IPS-18c (cell line): Measurements from ENCODE around the gene KAT2A.
"Not testable (repeated sequence)": the region's sequence is repeated elsewhere in the genome, so short reads cannot be mapped to it uniquely, and the experiment has no call there.

Source experiments
- H3K4me3 ChIP-seq: 2 replicates; pipeline ENCODE4 v1.7.0; 2013; ENCODE audit warnings: low read depth, mild to moderate bottlenecking, low read length, moderate library complexity; ENCODE audit not compliant: insufficient read depth
- H3K9me3 ChIP-seq: one replicate; pipeline ENCODE4 v1.6.1; 2013; ENCODE audit warnings: mild to moderate bottlenecking, low read length, moderate library complexity; ENCODE audit not compliant: control insufficient read depth, insufficient read depth

KAT2A gene

DNA sequence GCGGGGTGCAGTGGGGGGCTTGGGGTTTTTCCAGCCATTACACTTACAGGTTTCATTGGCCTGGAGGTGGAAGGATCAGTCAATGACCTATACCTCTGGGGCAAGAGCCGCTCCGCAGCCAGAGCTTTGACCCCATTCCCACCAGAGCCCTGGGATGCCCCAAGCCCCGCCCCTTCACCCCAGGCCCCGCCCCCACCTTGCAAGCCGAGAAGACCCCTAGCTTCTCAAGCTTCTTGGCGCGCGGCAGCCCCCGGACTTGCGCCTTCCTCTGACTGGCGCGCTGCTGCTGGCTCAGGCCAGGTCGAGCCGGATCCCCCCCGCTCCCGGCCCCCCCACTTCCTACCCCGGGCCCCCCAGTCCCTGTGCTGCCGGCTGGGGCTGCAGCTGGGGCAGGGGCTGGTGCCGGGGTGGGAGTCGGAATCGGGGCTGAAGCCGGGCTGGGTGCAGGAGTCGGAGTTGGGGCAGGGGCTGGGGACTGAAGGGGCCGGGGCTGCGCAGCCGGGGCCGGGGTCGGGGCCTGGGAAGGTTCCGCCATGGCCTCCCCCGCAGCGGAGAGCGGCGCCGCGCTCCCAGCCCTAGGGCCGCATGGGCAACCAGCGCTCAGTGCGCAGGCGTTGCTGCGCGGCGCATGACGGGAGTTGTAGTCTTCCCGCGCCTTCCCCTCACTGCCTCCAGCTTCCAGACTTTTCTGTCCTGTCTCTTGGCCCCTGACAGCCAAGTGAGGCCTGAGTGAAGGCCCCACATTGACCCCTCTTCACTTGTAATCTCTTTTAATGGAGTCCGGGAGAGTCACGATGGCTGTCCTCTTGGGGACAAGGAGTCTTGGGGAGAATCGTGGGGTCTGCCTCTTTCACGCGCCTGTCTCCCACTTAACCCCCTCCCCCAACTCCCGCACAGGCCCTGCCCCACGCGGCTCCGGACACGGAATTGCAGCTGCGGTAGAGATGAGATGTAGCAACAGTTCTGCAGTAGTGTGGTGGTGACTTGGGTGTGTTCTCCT lies at the start of gene KAT2A:
KAT2A (minus strand) TSS at position 598 of the 1,000 bp plus-strand sequence; CDS start at position 535, 63 bp downstream.
- Histone ChIP-seq H3K9me3 (no peaks in the 10 kb centered on the region), H3K4me3 (peak within 1 kb of the TSS; percentile 43)

GRCh38 chr17:42169351-42169750 lies 48.2 kb upstream of the KAT2A start:
- H3K4me3 ChIP-seq, result no peak overlapping the region
- no peaks in the 10 kb centered on the region for H3K9me3 ChIP-seq

DNA sequence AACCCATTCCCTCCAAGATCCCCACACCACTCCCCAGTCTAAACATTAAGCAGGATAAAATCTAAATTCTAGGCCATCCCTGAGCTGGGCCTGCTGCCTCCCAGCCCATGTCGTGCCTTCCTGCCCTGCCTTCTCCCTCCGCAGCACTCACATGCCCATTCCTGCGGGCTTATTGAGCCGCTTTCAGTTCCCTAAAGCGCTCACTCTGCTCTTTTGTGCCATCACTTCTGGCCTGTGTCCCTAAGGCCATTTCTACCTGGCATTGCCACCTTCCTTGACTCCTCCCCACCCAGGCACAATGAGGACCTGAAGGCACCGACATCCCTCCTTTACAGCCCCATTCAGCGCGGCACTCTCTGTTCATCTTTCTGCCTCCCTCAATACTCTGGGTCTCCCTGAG lies 46.6 kb upstream of the KAT2A start:
- H3K9me3 ChIP-seq, result no peaks in the 10 kb centered on the region

GRCh38 chr17:42166196-42166763 lies 45.1 kb upstream of the KAT2A start:
- no peaks in the 10 kb centered on the region for H3K9me3 ChIP-seq
- H3K4me3 ChIP-seq, result no peak overlapping the region

More for the DNA sequence above, 46.6 kb upstream of the KAT2A start:
- H3K4me3 ChIP-seq, result no peak overlapping the region

DNA sequence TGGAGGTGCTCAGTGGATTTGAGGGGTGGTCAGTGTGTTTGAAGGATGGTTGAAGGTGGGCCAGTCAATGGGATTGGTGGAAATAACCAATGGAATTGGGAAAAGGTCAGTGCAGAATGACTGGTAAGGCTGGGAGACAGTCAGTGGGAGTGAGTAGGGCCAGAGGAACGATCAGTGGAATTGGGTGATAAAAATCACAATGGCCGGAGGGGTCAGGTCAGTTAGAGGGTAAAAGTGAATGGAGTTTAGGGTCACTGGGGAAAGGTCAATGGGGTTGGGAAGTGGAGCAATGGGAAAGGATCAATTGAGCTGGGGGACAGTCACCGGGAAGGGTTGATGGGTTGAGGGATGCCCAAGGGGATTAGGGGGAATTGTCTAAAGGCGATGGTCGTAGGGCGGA lies 44.6 kb upstream of the KAT2A start:
- Histone ChIP-seq H3K4me3 (no peak overlapping the region), H3K9me3 (no peaks in the 10 kb centered on the region)

DNA sequence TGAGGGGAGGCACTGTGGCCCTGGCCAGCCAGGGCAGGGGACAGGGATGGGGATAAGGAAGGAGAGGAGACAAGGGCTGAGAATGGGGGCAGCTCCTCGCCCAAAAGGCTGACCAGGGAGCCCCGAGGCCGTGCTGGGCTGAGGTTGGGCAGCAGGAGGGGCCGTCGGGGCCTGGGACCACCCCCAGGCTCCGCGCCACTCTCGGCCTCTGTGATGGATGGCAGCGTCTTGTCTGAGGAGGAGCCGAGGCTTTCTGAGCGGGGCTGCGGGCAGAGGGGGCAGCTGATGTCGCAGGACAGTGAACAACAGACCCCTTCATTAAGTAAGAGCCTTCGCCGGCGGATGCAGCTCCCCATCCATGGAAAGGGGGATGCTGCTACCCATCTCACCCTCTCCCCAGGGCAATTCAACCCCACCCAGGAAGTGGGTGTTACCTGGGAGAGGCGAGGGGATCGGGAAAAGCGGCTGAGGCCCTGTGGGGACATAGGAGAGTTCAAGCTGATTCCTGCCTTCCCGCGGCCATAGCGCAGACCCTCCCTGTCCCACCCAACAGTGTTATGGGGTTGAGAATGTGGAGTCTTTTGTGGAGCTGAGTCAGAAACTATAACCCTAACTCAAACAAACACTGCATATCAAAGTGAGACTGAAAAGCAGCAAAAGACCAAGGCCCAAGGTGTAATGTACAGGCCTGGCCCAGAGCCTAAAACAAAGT lies 42.7 kb upstream of the KAT2A start:
- Histone ChIP-seq H3K9me3 (no peaks in the 10 kb centered on the region), H3K4me3 (no peak overlapping the region)

- H3K9me3 ChIP-seq, result no peaks in the 10 kb centered on the region
- H3K4me3 ChIP-seq, result no peak overlapping the region
Measured at GRCh38 chr17:42163113-42163512, 41.9 kb upstream of the KAT2A start.

- Histone ChIP-seq H3K9me3 (no peaks in the 10 kb centered on the region), H3K4me3 (no peak overlapping the region)
Measured at GRCh38 chr17:42160531-42160910, 39.4 kb upstream of the KAT2A start.

DNA sequence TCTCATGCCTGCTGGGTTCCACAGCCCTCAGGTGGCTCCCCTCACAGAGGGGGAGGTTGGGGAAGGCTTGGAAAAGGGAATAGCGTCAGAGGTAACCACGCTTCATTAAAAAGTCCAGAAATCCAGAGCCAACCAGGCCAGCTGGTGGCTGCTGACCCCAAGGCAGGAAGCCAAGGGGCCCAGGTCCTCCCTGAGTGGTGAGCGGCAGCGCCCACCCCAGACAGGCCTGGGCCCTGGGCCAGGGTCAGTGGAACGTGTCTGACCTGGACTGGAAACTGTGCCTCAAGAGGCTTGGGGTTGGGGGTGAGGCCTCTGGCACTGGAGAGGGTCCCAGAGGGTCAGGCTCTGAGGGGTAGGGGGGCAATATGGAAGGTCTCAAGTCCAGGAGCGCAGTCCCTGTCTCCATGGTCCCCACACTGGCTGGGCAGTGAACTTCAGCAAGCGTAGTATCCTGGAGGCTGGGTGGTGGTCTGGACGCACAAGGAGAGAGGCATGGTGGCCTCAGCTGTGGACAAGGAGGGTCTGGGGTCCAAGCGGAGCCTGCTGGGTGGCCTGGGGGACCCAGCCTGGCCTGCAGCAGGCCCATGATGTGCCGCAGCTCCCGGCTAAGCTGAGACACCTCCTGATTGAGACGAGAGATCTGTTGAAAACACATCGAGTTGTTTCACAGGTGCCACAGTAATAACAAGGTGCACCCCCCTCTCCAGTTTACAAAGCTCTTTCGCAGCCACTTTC lies 38.8 kb upstream of the KAT2A start:
- no peaks in the 10 kb centered on the region for H3K9me3 ChIP-seq
- H3K4me3 ChIP-seq, result no peak overlapping the region

DNA sequence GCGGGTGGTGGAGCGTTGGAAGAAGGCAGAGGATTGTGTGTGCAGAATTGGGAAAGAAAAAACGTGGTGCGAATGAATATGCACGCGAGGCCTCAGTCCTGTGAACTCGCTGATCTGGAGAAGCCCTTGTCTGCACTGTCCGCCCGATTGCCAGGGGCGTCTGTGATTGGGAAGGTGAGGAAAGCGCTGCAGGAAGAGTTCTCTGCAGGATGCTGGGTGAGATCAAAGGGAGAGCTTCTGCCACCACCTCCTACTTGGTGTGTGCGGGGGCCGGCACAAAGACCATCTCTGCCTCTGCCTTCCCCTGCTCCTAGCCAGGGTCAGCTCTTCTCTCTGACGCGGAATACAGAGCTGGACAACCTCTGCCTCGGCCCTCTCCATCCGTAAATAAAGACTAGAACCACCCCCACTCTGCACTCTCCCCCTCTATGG lies 34.5 kb upstream of the KAT2A start:
- Histone ChIP-seq H3K9me3 (no peaks in the 10 kb centered on the region), H3K4me3 (peak overlapping the region; percentile 53)

DNA sequence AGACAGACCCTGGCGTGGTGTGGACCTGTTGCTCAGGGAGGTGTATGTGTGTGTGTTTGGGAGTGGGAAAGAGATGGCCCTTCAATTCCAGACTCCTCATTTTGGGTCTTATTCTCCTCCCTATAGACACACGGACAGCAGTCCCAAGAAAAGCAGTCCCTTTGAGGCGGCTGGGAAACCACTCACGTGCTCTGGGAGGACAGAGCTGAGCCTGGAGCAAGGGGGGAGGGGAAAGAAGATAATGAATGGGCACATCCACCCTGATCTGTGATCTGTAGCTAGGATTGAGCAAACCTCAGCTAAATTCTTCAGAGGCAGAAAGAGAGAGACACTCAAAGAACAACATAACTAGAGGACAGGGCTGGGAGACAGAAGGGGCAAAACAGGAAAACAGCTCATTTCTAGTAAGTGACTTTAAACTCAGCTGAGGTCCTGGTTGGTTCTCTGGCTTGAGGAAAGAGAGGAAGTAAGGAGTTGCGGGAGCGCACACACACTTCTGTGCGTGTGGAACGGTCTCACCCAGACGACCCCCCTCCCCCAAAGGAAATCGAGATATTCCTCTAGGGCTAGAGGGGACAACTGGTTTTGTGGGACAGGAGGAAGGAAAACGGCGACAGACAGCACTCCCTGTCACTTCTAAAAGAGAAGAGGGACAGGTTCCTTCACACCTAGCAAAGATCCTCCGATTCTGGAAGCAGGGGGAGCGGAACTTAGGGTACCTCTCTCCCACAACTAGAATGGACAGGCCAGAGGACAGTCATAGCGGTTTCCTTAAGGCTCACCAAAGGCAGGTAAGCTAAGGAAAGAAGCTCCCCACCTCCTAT lies 33.0 kb upstream of the KAT2A start:
- no peaks in the 10 kb centered on the region for H3K9me3 ChIP-seq

GRCh38 chr17:42146911-42147607 lies 25.9 kb upstream of the KAT2A start:
- no peak overlapping the region for H3K4me3 ChIP-seq
- no peaks in the 10 kb centered on the region for H3K9me3 ChIP-seq

More for the DNA sequence above, 33.0 kb upstream of the KAT2A start:
- peak overlapping the region; percentile 93 for H3K4me3 ChIP-seq

- H3K9me3 ChIP-seq, H3K4me3 ChIP-seq: not testable (repeated sequence)
Measured at GRCh38 chr17:42143138-42143537, 22.0 kb upstream of the KAT2A start.

DNA sequence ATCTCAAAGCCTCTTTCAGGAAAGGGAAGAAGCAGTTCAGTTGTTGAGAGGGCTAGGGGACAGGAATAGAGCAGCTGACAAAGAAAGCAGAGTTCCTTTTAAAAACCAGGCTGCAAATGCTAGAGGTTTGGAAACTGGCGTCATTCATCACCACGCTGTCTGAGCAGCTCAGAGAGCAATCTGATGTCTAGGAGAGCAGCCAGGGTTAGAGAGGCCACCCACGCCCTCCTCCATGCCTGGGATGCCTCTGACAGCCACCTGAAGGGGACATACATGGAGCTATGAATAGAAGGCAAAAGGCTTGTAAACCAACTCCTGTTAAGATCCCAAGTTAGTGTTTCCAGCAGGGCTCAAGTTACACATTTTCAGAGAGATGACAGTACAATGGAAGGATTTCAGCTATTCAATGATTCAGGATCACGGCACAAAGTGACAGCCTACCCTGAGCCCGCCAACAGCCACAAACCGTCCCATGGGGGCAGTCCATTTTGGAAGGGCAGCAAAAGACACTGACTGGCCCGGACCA lies 21.3 kb upstream of the KAT2A start:
- Histone ChIP-seq H3K4me3 (no peak overlapping the region), H3K9me3 (no peaks in the 10 kb centered on the region)

- H3K4me3 ChIP-seq, result no peak overlapping the region
- H3K9me3 ChIP-seq, result no peaks in the 10 kb centered on the region
Measured at GRCh38 chr17:42141382-42141781, 20.2 kb upstream of the KAT2A start.

DNA sequence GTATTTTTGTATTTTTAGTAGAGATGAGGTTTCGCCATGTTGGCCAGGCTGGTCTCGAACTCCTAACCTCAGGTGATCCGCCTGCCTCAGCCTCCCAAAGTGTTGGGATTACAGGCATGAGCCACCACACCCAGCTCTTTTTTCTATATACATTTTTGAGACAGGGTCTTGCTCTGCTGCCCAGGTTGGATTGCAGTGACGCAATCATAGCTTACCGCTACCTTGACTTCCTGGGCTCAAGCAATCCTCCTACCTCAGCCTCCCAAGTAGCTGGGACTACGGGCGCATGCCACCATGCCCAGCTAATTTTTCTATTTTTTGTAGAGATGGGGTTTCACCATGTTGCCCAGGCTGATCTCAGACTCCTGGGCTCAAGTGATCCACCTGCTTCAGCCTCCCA lies 19.5 kb upstream of the KAT2A start:
- not testable (repeated sequence) for H3K9me3 ChIP-seq, H3K4me3 ChIP-seq
